ENCODE measurements around the gene TP53BP1. TPM values are rescaled to one million over a fixed set of nuclear protein-coding genes. Genes with fewer than 3 reads are reported as not detected.
"Not testable (repeated sequence)": the region's sequence is repeated elsewhere in the genome, so short reads cannot be mapped to it uniquely, and the experiment has no call there.

TP53BP1 gene, protein sequence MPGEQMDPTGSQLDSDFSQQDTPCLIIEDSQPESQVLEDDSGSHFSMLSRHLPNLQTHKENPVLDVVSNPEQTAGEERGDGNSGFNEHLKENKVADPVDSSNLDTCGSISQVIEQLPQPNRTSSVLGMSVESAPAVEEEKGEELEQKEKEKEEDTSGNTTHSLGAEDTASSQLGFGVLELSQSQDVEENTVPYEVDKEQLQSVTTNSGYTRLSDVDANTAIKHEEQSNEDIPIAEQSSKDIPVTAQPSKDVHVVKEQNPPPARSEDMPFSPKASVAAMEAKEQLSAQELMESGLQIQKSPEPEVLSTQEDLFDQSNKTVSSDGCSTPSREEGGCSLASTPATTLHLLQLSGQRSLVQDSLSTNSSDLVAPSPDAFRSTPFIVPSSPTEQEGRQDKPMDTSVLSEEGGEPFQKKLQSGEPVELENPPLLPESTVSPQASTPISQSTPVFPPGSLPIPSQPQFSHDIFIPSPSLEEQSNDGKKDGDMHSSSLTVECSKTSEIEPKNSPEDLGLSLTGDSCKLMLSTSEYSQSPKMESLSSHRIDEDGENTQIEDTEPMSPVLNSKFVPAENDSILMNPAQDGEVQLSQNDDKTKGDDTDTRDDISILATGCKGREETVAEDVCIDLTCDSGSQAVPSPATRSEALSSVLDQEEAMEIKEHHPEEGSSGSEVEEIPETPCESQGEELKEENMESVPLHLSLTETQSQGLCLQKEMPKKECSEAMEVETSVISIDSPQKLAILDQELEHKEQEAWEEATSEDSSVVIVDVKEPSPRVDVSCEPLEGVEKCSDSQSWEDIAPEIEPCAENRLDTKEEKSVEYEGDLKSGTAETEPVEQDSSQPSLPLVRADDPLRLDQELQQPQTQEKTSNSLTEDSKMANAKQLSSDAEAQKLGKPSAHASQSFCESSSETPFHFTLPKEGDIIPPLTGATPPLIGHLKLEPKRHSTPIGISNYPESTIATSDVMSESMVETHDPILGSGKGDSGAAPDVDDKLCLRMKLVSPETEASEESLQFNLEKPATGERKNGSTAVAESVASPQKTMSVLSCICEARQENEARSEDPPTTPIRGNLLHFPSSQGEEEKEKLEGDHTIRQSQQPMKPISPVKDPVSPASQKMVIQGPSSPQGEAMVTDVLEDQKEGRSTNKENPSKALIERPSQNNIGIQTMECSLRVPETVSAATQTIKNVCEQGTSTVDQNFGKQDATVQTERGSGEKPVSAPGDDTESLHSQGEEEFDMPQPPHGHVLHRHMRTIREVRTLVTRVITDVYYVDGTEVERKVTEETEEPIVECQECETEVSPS (N-terminal part only)
- 43.8 and 46.6 TPM in 2 replicates for total RNA-seq

DNA sequence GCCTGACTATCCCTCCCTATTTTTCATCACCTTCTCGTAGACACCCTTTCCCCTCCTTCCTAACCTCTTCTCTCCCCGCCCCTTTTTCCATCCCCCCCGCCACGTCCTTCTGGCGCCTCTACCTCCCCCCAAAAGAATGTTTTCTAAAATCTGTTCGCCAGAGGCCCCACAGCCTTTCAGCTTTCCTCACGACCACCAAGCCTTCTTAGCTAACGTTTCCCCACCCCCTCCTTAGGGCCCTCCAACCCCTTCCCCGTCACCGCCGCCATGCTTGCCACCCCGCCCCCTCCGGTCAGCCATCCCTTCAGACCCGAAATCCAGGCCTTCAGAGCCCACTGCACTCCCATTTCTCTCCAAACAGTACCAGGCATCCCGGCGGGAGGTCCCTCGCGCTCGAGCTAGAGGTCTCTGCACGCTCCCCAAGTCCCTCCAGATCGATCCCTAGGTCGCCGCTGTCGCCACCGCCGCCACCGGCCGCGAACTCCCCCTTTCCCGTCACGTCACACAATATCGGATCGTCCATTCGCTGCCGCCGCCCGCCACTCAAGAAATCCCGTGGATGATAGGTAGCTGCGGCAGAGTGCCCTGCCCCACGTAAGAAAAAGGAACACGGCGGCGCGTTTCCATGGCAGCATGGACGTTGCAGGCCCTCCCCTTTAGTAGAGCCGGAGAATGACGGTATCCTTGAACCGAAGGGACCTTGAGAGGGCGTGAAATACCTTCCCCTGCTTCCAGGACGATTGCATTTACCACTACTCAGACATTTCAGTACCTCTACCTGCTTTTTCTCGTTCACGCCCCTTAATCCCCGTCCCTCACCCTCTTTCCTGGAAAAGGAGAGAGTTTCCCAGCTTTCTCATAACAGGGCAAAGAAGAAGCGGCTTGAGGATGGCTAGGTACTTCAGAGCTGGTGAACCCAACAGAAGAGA is at the start of gene TP53BP1:
Gene TP53BP1 (minus strand): TSS at position 484 of the 929 bp plus-strand sequence. CDS start 113 bp downstream, at position 371.
- no peaks in the 10 kb centered on the region for H3K9me3 Mint-ChIP-seq
- intact Hi-C loops (cut with micrococcal nuclease) = loop anchor here (1.0 kb wide), 1 partner anchor 17 kb away; no protein-coding TSS in a partner anchor
- peaks cover 39% of the 10 kb centered on the region for H3K36me3 Mint-ChIP-seq (ENCODE audit: low read depth)
- H3K4me1 Mint-ChIP-seq (ENCODE audit: low read depth) = peaks cover 25% of the 10 kb centered on the region
- no peaks in the 10 kb centered on the region for H3K27me3 Mint-ChIP-seq (ENCODE audit: low read depth)
- DNase-seq (ENCODE audit: low spot score) = peak; percentile 94
- peak within 1 kb of the TSS; percentile 95 for H3K27ac Mint-ChIP-seq
- peak within 1 kb of the TSS; percentile 96 for H3K4me3 Mint-ChIP-seq (ENCODE audit: low read depth)

DNA sequence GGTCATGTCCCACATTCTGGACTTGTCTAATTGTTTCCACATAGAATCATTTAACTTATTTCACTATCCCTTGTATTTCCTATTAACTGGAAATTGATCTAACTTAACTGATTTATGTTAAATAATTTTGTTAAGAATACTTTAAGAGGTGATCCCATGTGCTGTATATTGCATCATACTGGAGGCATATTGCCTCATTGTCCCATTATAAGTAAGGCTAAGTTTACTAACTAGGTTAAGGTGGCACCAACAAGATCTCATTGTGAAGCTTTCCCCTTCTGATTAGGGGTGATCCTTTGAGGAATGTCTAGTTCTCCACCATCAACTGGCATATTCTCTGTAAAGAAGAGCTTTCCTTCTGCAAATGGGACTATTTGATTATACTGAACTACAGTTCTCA is 48.8 kb upstream of the TP53BP1 start:
- Mint-ChIP-seq H3K36me3 (ENCODE audit: low read depth) (no peaks in the 10 kb centered on the region), H3K27ac (no peak overlapping the region), H3K27me3 (ENCODE audit: low read depth) (no peaks in the 10 kb centered on the region), H3K4me3 (ENCODE audit: low read depth) (no peak overlapping the region), H3K4me1 (ENCODE audit: low read depth) (peaks cover 4% of the 10 kb centered on the region), H3K9me3 (no peaks in the 10 kb centered on the region)
- DNase-seq (ENCODE audit: low spot score) = no peak
- intact Hi-C loops (cut with micrococcal nuclease) = no loop called here

DNA sequence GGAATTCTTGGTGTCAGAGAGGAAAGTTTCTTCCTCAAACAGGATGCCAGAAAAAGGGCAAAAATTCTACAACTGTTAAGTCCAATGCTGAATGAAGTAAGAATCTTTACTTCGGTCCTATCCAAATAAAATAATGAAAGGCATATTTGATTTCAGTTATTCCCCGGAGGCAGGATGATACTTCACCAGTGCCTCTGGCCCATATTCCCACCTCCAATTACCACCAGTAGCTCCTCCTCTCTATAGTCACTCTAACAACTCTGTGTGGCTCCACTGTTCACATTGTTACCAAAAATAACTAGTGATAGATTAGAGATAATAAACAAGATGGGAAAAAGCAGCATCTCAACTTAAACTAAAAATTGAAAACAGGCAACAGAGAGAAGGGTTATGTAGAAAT is 45.1 kb upstream of the TP53BP1 start:
- H3K36me3 Mint-ChIP-seq (ENCODE audit: low read depth) = no peaks in the 10 kb centered on the region
- intact Hi-C loops (cut with micrococcal nuclease) = no loop called here
- no peak for DNase-seq (ENCODE audit: low spot score)
- no peak overlapping the region for H3K4me3 Mint-ChIP-seq (ENCODE audit: low read depth)
- no peaks in the 10 kb centered on the region for H3K9me3 Mint-ChIP-seq
- no peak overlapping the region for H3K27ac Mint-ChIP-seq
- no peaks in the 10 kb centered on the region for H3K27me3 Mint-ChIP-seq (ENCODE audit: low read depth)
- peaks cover 4% of the 10 kb centered on the region for H3K4me1 Mint-ChIP-seq (ENCODE audit: low read depth)

DNA sequence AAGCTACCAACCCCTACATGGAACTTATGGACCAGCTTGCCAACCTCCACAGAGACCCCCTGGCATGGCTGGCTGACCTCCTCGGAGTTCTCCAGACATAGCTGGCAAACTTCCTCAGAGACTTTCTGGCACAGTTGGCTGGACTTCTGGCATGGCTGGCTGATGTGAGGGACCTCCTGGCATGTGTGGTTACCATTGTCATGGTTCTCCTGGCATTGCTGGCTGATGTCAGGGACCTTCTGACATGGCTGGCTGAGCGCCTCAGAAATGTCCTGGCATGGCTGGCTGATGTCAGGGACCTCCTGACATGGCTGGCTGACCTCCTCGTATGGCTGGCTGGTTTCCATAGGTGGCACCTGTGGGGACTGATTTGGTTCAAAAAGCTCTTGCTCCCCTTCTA is 41.9 kb upstream of the TP53BP1 start:
- intact Hi-C loops (cut with micrococcal nuclease) = no loop called here
- Mint-ChIP-seq H3K27ac (no peak overlapping the region), H3K4me1 (ENCODE audit: low read depth) (no peaks in the 10 kb centered on the region), H3K27me3 (ENCODE audit: low read depth) (no peaks in the 10 kb centered on the region), H3K36me3 (ENCODE audit: low read depth) (no peaks in the 10 kb centered on the region), H3K9me3 (no peaks in the 10 kb centered on the region), H3K4me3 (ENCODE audit: low read depth) (no peak overlapping the region)
- no peak for DNase-seq (ENCODE audit: low spot score)

DNA sequence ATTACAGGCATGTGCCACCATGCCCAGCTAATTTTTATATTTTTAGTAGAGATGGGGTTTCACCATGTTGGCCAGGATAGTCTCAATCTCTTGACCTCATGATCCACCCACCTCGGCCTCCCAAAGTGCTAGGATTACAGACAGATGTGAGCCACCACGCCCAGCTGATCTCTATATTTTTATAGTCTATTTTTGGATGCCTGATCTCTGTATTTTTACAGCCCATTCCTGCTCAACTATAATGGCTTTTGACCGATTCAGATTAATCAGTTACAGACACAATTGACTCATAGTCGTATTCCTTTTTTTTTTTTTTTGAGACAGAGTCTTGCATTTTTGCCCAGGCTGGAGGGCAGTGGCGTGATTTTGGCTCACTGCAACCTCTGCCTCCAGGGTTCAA is 39.9 kb upstream of the TP53BP1 start:
- H3K4me1 Mint-ChIP-seq (ENCODE audit: low read depth); DNase-seq (ENCODE audit: low spot score); H3K27ac Mint-ChIP-seq; H3K36me3 Mint-ChIP-seq (ENCODE audit: low read depth); H3K9me3 Mint-ChIP-seq; intact Hi-C loops (cut with micrococcal nuclease); H3K4me3 Mint-ChIP-seq (ENCODE audit: low read depth); H3K27me3 Mint-ChIP-seq (ENCODE audit: low read depth): not testable (repeated sequence)

DNA sequence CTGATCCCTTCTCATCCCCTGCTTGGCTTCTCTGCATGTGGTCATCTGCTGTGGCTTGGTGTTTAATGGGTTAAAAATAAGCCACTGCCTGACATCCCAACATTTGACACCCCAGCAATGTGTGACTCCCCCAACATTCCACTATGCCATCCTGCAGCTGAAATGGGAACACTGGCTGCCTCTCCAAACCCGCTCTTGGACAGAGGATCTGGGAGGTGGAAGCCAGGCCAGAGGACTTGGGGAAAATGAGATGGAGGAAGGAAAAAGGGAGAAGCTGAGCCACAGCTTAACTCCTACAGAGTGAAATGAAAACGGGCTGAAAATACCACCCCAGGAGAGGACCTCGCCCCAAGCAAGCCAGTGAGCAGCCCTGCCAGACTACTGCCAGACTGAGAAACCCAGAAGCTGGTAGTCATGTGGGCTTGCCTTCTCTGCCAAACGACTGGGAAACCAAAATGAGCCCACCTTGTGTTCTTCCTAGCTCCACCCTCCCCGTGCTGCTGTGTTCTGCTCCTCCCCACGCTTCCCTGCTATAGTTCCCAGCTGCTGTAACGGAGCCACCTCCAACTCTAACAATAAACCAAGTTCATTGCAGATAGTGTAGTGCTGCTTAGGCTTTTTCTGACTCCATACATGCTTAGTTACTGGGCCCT is 38.2 kb upstream of the TP53BP1 start:
- H3K4me3 Mint-ChIP-seq (ENCODE audit: low read depth) = no peak overlapping the region
- H3K9me3 Mint-ChIP-seq = no peaks in the 10 kb centered on the region
- H3K4me1 Mint-ChIP-seq (ENCODE audit: low read depth) = no peaks in the 10 kb centered on the region
- intact Hi-C loops (cut with micrococcal nuclease) = no loop called here
- no peaks in the 10 kb centered on the region for H3K36me3 Mint-ChIP-seq (ENCODE audit: low read depth)
- no peak for DNase-seq (ENCODE audit: low spot score)
- H3K27ac Mint-ChIP-seq = no peak overlapping the region
- no peaks in the 10 kb centered on the region for H3K27me3 Mint-ChIP-seq (ENCODE audit: low read depth)

DNA sequence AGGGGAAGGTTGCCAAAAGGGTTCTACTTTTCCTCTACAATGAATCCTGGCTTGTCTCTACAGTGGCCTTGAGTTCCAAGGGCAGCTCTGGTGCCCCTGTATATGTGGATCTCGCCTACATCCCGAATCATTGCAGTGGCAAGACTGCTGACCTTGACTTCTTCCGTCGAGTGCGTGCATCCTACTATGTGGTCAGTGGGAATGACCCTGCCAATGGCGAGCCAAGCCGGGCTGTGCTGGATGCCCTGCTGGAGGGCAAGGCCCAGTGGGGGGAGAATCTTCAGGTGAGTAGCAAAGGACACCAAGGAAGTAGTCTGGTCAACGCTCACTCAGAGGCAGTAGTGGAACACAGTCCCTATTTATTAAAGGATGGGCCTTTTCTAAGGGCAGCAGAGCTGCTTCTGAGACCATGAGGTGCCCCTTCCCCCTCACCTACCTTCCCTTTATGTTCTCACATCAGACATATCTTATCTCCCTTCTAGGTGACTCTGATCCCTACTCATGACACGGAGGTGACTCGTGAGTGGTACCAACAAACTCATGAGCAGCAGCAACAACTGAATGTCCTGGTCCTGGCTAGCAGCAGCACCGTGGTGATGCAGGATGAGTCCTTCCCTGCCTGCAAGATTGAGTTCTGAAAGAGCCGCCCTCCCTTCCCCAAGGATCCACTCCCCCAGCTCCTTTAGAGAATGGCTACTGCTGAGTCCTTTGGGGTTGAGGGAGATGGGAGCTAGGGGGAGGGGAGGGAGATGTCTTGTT is 36.8 kb upstream of the TP53BP1 start:
- Mint-ChIP-seq H3K9me3 (no peaks in the 10 kb centered on the region), H3K4me3 (ENCODE audit: low read depth) (no peak overlapping the region)
- intact Hi-C loops (cut with micrococcal nuclease) = no loop called here

DNA sequence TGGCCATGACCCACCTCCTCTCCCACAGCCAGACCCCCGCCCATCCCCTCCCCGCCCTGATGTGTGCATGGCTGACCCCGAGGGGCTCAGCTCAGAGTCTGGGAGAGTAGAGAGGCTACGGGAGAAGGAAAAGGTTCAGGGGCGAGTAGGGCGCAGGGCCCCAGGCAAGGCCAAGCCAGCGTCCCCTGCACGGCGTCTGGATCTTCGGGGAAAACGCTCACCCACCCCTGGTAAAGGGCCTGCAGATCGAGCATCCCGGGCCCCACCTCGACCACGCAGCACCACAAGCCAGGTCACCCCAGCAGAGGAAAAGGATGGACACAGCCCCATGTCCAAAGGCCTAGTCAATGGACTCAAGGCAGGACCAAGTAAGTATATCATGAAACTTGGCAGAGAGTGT is 36.2 kb upstream of the TP53BP1 start:
- Mint-ChIP-seq H3K27me3 (ENCODE audit: low read depth) (no peaks in the 10 kb centered on the region), H3K4me3 (ENCODE audit: low read depth) (no peak overlapping the region), H3K9me3 (no peaks in the 10 kb centered on the region), H3K27ac (no peak overlapping the region), H3K4me1 (ENCODE audit: low read depth) (peaks cover 6% of the 10 kb centered on the region), H3K36me3 (ENCODE audit: low read depth) (no peaks in the 10 kb centered on the region)
- intact Hi-C loops (cut with micrococcal nuclease) = no loop called here
- DNase-seq (ENCODE audit: low spot score) = no peak

More for the DNA sequence above, 36.8 kb upstream of the TP53BP1 start:
- peaks cover 6% of the 10 kb centered on the region for H3K4me1 Mint-ChIP-seq (ENCODE audit: low read depth)
- no peaks in the 10 kb centered on the region for H3K27me3 Mint-ChIP-seq (ENCODE audit: low read depth)
- no peak overlapping the region for H3K27ac Mint-ChIP-seq
- DNase-seq (ENCODE audit: low spot score) = no peak
- H3K36me3 Mint-ChIP-seq (ENCODE audit: low read depth) = no peaks in the 10 kb centered on the region

DNA sequence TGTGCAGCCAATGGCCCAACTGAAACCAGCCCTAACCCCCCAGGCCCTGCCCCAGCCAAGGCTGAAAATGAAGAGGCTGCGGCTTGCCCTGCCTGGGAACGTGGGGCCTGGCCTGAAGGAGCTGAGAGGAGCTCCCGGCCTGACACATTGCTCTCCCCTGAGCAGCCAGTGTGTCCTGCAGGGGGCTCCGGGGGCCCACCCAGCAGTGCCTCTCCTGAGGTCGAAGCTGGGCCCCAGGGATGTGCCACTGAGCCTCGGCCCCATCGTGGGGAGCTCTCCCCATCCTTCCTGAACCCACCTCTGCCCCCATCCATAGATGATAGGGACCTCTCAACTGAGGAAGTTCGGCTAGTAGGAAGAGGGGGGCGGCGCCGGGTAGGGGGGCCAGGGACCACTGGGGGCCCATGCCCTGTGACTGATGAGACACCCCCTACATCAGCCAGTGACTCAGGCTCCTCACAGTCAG is 35.6 kb upstream of the TP53BP1 start:
- no peak overlapping the region for H3K27ac Mint-ChIP-seq
- intact Hi-C loops (cut with micrococcal nuclease) = no loop called here

DNA sequence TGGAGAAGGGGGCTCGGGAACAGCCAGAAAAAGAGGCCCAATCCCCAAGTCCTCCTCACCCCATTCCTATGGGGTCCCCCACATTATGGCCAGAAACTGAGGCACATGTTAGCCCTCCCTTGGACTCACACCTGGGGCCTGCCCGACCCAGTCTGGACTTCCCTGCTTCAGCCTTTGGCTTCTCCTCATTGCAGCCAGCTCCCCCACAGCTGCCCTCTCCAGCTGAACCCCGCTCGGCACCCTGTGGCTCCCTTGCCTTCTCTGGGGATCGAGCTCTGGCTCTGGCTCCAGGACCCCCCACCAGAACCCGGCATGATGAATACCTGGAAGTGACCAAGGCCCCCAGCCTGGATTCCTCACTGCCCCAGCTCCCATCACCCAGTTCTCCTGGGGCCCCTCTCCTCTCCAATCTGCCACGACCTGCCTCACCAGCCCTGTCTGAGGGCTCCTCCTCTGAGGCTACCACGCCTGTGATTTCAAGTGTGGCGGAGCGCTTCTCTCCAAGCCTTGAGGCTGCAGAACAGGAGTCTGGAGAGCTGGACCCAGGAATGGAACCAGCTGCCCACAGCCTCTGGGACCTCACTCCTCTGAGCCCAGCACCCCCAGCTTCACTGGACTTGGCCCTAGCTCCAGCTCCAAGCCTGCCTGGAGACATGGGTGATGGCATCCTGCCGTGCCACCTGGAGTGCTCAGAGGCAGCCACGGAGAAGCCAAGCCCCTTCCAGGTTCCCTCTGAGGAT is 35.0 kb upstream of the TP53BP1 start:
- Mint-ChIP-seq H3K9me3 (no peaks in the 10 kb centered on the region), H3K4me3 (ENCODE audit: low read depth) (no peak overlapping the region), H3K27ac (no peak overlapping the region), H3K27me3 (ENCODE audit: low read depth) (no peaks in the 10 kb centered on the region), H3K36me3 (ENCODE audit: low read depth) (no peaks in the 10 kb centered on the region), H3K4me1 (ENCODE audit: low read depth) (peaks cover 6% of the 10 kb centered on the region)
- no peak for DNase-seq (ENCODE audit: low spot score)
- intact Hi-C loops (cut with micrococcal nuclease) = no loop called here

More for the DNA sequence above, 35.6 kb upstream of the TP53BP1 start:
- peaks cover 6% of the 10 kb centered on the region for H3K4me1 Mint-ChIP-seq (ENCODE audit: low read depth)
- no peaks in the 10 kb centered on the region for H3K9me3 Mint-ChIP-seq
- DNase-seq (ENCODE audit: low spot score) = no peak
- no peak overlapping the region for H3K4me3 Mint-ChIP-seq (ENCODE audit: low read depth)
- no peaks in the 10 kb centered on the region for H3K27me3 Mint-ChIP-seq (ENCODE audit: low read depth)
- H3K36me3 Mint-ChIP-seq (ENCODE audit: low read depth) = no peaks in the 10 kb centered on the region
